K562 (cell line): ENCODE results near the gene BLOC1S4. TPM values are rescaled to one million over a fixed set of nuclear protein-coding genes. Genes with fewer than 3 reads are reported as not detected.

Experiments
- ARHGAP35 ChIP-seq: fragments of 450-650 bp; IDR thresholded peaks from 2 replicates; pipeline ENCODE4 v1.6.1; 2018; ENCODE audit not compliant: partially characterized antibody
- GMEB1 ChIP-seq: fragments of 250-450 bp; sonication (Bioruptor Pico); IDR thresholded peaks from 2 replicates; pipeline ENCODE4 v1.4.0; 2020; ENCODE audit warnings: mild to moderate bottlenecking
- GTF2A2 ChIP-seq: IDR thresholded peaks from 2 replicates; pipeline ENCODE4 v1.6.1; 2016; ENCODE audit warnings: mild to moderate bottlenecking, missing genetic modification characterization, missing compliant biosample characterization
- MTA1 ChIP-seq: fragments of 450-650 bp; IDR thresholded peaks from 2 replicates; pipeline ENCODE4 v1.6.1; 2017; ENCODE audit warnings: borderline replicate concordance
- MYNN ChIP-seq, 2 experiments: sonication (generic); formaldehyde crosslinking in 1 of 2; IDR thresholded peaks; 2 replicates each; pipeline versions ENCODE4 v1.5.0 to v1.6.1; 2016 to 2020; ENCODE audit warnings: antibody characterized with exemption in 1 of 2, missing genetic modification reagents in 1 of 2
- NELFE ChIP-seq: IDR thresholded peaks from 2 replicates; pipeline ENCODE4 v1.6.1; 2011; ENCODE audit warnings: mild to moderate bottlenecking; ENCODE audit not compliant: insufficient read depth, insufficient read length
- NFRKB ChIP-seq: fragments of 450-650 bp; IDR thresholded peaks from 2 replicates; pipeline ENCODE4 v1.6.1; 2016; ENCODE audit warnings: low read depth
- POLR2A ChIP-seq: fragments of 450-650 bp; conservative IDR thresholded peaks from 2 replicates; pipeline ENCODE4 v1.6.1; 2016
- PTBP1 ChIP-seq: fragments of 200-400 bp; formaldehyde crosslinking; IDR thresholded peaks from 2 replicates; pipeline ENCODE4 v1.6.1; 2017; ENCODE audit warnings: low read depth, low read length
- TAF15 ChIP-seq: fragments of 200-400 bp; formaldehyde crosslinking; IDR thresholded peaks from 2 replicates; pipeline ENCODE4 v1.6.1; 2017; ENCODE audit warnings: mild to moderate bottlenecking, low read depth, low read length, moderate library complexity
- TBP ChIP-seq: optimal IDR thresholded peaks from 2 replicates; pipeline ENCODE3; 2011; ENCODE audit warnings: low read depth, low read length, improper control_type of control experiment
- ZBTB12 ChIP-seq: fragments of 250-450 bp; sonication (Bioruptor Pico); IDR thresholded peaks from 2 replicates; pipeline ENCODE4 v1.4.0; 2020
- ZBTB2 ChIP-seq: fragments of 450-650 bp; IDR thresholded peaks from 2 replicates; pipeline ENCODE4 v1.6.1; 2016; ENCODE audit warnings: antibody characterized with exemption
- ZBTB7A ChIP-seq: IDR thresholded peaks from 2 replicates; pipeline ENCODE4 v1.6.1; 2011; ENCODE audit warnings: low read depth, mild to moderate bottlenecking, low read length, moderate library complexity, borderline replicate concordance; ENCODE audit not compliant: control insufficient read depth
- ZC3H8 ChIP-seq: fragments of 450-650 bp; IDR thresholded peaks from 2 replicates; pipeline ENCODE4 v1.6.1; 2017
- ZNF134 ChIP-seq: fragments of 250-450 bp; sonication (Bioruptor Pico); conservative IDR thresholded peaks from 2 replicates; pipeline ENCODE4 v1.4.0; 2020
- ZNF398 ChIP-seq: fragments of 250-450 bp; sonication (Bioruptor Pico); IDR thresholded peaks from 2 replicates; pipeline ENCODE4 v1.8.0; 2021; ENCODE audit warnings: moderate library complexity, mild to moderate bottlenecking, inconsistent platforms
- ZNF589 ChIP-seq: fragments of 200-800 bp; sonication (Bioruptor generic); IDR thresholded peaks from 2 replicates; pipeline ENCODE4 v1.6.1; 2016; ENCODE audit warnings: low read depth, missing genetic modification characterization, missing compliant biosample characterization
- ZNF696 ChIP-seq: fragments of 250-450 bp; sonication (Bioruptor Pico); conservative IDR thresholded peaks from 2 replicates; pipeline ENCODE4 v1.4.0; 2020; ENCODE audit warnings: mild to moderate bottlenecking, moderate library complexity
- ZNF830 ChIP-seq: fragments of 250-450 bp; sonication (Bioruptor Pico); IDR thresholded peaks from 2 replicates; pipeline ENCODE4 v1.5.0; 2021; ENCODE audit warnings: mild to moderate bottlenecking
- polyA plus RNA-seq, 8 experiments: library from polyadenylated mRNA; depleted of rRNA in 4 of 8; stranded (reverse) in 5 of 8; unstranded in 3 of 8; fragments of >200 nt; fragmentation: Nextera tagmentation in 2 of 8; fragmentation: Illumina TruSeq in 1 of 8; extraction: Ambion mirVana in 2 of 8; extraction: Trizol in 1 of 8; gene quantifications; 2 replicates each; pipeline versions ENCODE4 v1.2.1 to v1.2.3, GENCODE V29; 2011 to 2014; ENCODE audit warnings: inconsistent platforms in 1 of 8, missing spikeins in 1 of 8
- total RNA-seq, 7 experiments: library from RNA; depleted of rRNA in 6 of 7; stranded (reverse); fragments of >200 nt in 6 of 7; fragmentation: Illumina TruSeq in 2 of 7; extraction: Trizol in 2 of 7; gene quantifications; 2 replicates each; pipeline versions ENCODE4 v1.2.1 to v1.2.3, GENCODE V29; 2011 to 2021; ENCODE audit warnings: low replicate concordance in 1 of 7

Gene BLOC1S4
- total and polyA plus RNA-seq, 9 of the 15 experiments (the other 6 are each of a cell fraction or from before 2014, with no cell fraction given), result 3.1 to 31.6 (median 11.2) TPM

DNA sequence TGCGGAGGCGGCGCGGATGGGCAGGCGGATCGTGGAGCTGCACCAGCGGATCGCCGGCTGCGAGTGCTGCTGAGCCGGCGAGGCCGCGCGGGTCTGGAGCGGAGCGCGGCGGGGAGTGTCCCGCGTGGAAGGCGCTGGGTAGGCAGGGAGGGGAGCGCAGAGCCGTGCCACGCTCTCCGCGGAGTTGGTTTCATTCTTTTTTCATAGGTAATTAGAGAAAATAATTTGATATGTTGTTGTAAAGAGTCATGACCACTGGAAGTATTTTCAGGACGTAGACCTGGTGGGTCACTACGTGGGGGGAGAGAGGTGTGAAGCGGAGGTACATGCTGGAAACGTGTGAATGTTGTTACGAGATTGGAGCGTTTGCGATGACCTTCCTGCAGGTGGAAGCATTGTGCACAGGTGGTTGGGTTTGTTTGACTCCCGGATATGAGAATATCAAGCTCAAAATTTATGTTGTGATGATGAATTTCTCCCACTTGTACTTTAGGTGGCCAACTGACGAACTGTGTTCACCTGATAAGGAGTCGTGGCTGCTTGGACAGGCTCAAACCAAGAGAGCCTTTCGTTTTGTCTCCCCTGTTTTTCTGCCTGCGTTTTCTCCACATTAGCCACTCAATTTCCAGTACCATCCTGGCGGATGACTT, 41.3 kb upstream of the BLOC1S4 start (continued):
- no peak for TF ChIP-seq ZNF398
- no peak for TF ChIP-seq MYNN (IDR thresholded peaks at IDR 0.05)
- no peak for TF ChIP-seq MYNN (CRISPR knock-in tag; IDR thresholded peaks at IDR 0.05)
- no peak for TF ChIP-seq ARHGAP35
- TF ChIP-seq ZNF830, result no peak
- TF ChIP-seq NFRKB, result no peak
- TF ChIP-seq ZNF696 (CRISPR knock-in tag), result no peak
- no peak for TF ChIP-seq PTBP1
- TF ChIP-seq POLR2A, result 0 out of 2 replicates have a peak, but pooled peaks have one; percentile 34
- TF ChIP-seq ZNF589 (CRISPR knock-in tag), result no peak
- TF ChIP-seq TAF15, result no peak
- TF ChIP-seq ZBTB2, result no peak
- no peak for TF ChIP-seq GTF2A2 (tag)
- TF ChIP-seq TBP, result no peak
- no peak for TF ChIP-seq NELFE
- TF ChIP-seq ZNF134 (CRISPR knock-in tag), result no peak
- no peak for TF ChIP-seq ZBTB12 (CRISPR knock-in tag)
- TF ChIP-seq ZC3H8, result no peak
- no peak for TF ChIP-seq ZBTB7A
- no peak; the same call in 1 of the 2 replicates for TF ChIP-seq MTA1
- TF ChIP-seq GMEB1 (CRISPR knock-in tag), result no peak
